Kidney epithelial cell (primary cell): ENCODE data around the gene CARD19. TPM values are rescaled to one million over a fixed set of nuclear protein-coding genes. Genes with fewer than 3 reads are reported as not detected.

Experiments used
- DNase-seq: peaks from one replicate; pipeline ENCODE4 v3.0.0-alpha.2; 2010; ENCODE audit warnings: low read depth
- H3K27me3 ChIP-seq: 2 replicates; pipeline ENCODE4 v1.6.0; 2011; ENCODE audit warnings: low read length; ENCODE audit not compliant: control insufficient read depth, insufficient read depth
- H3K36me3 ChIP-seq: 2 replicates; pipeline ENCODE4 v1.5.1; 2011; ENCODE audit warnings: low read length; ENCODE audit not compliant: control insufficient read depth, insufficient read depth
- H3K4me3 ChIP-seq: 2 replicates; pipeline ENCODE4 v1.5.1; 2011; ENCODE audit warnings: low read depth, mild to moderate bottlenecking, control low read depth, low read length
- CTCF ChIP-seq: IDR thresholded peaks from 2 replicates; pipeline ENCODE4 v1.5.1; 2011; ENCODE audit warnings: mild to moderate bottlenecking, moderate library complexity, low read length, control low read depth, inconsistent platforms; ENCODE audit not compliant: insufficient read depth, poor library complexity, severe bottlenecking
- total RNA-seq: library from RNA; depleted of rRNA; stranded (reverse); fragments of >200 nt; gene quantifications from 2 replicates; pipeline ENCODE4 v1.2.3, GENCODE V29; 2015

The CARD19 gene
- total RNA-seq, 1 donor from 2014 or later: 32.6 TPM

- Histone ChIP-seq H3K27me3 (no peaks in the 10 kb centered on the region), H3K36me3 (no peaks in the 10 kb centered on the region), H3K4me3 (no peak overlapping the region)
- DNase-seq: no peak
- TF ChIP-seq CTCF: no peak
Observed at GRCh38 chr9:93083592-93084470, 12.2 kb upstream of the CARD19 start.

GRCh38 chr9:93084471-93084881, 11.5 kb upstream of the CARD19 start:
- Histone ChIP-seq H3K36me3 (no peaks in the 10 kb centered on the region), H3K4me3 (no peak overlapping the region), H3K27me3 (no peaks in the 10 kb centered on the region)
- DNase-seq: no peak
- TF ChIP-seq CTCF: no peak

- Histone ChIP-seq H3K4me3 (no peak overlapping the region), H3K27me3 (no peaks in the 10 kb centered on the region), H3K36me3 (no peaks in the 10 kb centered on the region)
- no peak for TF ChIP-seq CTCF
- DNase-seq: no peak
Observed at GRCh38 chr9:93085676-93086075, 10.3 kb upstream of the CARD19 start.

- no peaks in the 10 kb centered on the region for H3K27me3 ChIP-seq
- DNase-seq: no peak
- no peak overlapping the region for H3K4me3 ChIP-seq
- H3K36me3 ChIP-seq: no peaks in the 10 kb centered on the region
- TF ChIP-seq CTCF: no peak
Observed at GRCh38 chr9:93086447-93087224, 9.4 kb upstream of the CARD19 start.

- no peaks in the 10 kb centered on the region for H3K36me3 ChIP-seq
- DNase-seq: no peak
- no peak overlapping the region for H3K4me3 ChIP-seq
- TF ChIP-seq CTCF: no peak
- no peaks in the 10 kb centered on the region for H3K27me3 ChIP-seq
Observed at GRCh38 chr9:93087971-93088655, 7.9 kb upstream of the CARD19 start.
